ENCODE data around the gene PES1.

DNA sequence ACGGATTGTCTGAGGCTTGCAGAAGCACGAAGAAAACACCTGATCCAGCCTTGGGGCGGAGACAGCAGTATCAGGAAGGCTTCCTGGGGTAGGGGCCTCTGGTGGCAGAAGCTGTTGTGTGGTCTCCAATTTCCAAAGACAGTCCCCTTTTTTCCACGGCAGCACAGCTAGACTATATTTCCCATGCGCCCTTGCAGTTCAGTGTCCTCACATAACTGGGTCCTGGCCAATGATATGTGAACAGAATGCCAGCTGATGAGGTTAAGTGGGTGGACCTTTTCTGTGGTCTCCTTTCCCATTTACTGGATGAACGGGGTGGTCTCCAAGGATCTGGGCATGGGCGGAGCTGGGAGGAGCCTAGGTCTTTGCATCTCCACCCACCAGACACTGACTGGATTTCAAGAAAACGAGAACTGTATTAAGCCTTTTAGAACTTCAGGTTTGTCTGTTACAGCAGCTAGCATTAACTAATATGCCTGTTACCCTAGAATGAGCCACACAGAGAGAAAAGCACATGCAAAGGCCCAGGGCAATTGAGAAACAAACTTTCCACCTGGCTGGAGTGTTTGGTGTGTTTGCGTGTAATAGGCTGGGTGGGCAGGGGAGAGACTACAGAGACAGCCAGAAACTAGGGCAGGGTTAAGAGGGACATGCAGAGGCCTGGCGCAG is 23.4 kb downstream of the PES1 start:
- TF ChIP-seq, protein P1, sequence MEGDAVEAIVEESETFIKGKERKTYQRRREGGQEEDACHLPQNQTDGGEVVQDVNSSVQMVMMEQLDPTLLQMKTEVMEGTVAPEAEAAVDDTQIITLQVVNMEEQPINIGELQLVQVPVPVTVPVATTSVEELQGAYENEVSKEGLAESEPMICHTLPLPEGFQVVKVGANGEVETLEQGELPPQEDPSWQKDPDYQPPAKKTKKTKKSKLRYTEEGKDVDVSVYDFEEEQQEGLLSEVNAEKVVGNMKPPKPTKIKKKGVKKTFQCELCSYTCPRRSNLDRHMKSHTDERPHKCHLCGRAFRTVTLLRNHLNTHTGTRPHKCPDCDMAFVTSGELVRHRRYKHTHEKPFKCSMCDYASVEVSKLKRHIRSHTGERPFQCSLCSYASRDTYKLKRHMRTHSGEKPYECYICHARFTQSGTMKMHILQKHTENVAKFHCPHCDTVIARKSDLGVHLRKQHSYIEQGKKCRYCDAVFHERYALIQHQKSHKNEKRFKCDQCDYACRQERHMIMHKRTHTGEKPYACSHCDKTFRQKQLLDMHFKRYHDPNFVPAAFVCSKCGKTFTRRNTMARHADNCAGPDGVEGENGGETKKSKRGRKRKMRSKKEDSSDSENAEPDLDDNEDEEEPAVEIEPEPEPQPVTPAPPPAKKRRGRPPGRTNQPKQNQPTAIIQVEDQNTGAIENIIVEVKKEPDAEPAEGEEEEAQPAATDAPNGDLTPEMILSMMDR (IDR thresholded peaks at IDR 0.05): no peak
- TF ChIP-seq, protein P2, sequence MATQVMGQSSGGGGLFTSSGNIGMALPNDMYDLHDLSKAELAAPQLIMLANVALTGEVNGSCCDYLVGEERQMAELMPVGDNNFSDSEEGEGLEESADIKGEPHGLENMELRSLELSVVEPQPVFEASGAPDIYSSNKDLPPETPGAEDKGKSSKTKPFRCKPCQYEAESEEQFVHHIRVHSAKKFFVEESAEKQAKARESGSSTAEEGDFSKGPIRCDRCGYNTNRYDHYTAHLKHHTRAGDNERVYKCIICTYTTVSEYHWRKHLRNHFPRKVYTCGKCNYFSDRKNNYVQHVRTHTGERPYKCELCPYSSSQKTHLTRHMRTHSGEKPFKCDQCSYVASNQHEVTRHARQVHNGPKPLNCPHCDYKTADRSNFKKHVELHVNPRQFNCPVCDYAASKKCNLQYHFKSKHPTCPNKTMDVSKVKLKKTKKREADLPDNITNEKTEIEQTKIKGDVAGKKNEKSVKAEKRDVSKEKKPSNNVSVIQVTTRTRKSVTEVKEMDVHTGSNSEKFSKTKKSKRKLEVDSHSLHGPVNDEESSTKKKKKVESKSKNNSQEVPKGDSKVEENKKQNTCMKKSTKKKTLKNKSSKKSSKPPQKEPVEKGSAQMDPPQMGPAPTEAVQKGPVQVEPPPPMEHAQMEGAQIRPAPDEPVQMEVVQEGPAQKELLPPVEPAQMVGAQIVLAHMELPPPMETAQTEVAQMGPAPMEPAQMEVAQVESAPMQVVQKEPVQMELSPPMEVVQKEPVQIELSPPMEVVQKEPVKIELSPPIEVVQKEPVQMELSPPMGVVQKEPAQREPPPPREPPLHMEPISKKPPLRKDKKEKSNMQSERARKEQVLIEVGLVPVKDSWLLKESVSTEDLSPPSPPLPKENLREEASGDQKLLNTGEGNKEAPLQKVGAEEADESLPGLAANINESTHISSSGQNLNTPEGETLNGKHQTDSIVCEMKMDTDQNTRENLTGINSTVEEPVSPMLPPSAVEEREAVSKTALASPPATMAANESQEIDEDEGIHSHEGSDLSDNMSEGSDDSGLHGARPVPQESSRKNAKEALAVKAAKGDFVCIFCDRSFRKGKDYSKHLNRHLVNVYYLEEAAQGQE (IDR thresholded peaks at IDR 0.05; ENCODE audit: insufficient read depth in 1 of 2, low read depth in 2 of 2, low read length in 1 of 2): no peak
